ENCODE data around the gene CEACAM18. TPM values are rescaled to one million over a fixed set of nuclear protein-coding genes. Genes with fewer than 3 reads are reported as not detected.

CEACAM18 gene
- total and polyA plus RNA-seq, 9 donors: not detected

DNA sequence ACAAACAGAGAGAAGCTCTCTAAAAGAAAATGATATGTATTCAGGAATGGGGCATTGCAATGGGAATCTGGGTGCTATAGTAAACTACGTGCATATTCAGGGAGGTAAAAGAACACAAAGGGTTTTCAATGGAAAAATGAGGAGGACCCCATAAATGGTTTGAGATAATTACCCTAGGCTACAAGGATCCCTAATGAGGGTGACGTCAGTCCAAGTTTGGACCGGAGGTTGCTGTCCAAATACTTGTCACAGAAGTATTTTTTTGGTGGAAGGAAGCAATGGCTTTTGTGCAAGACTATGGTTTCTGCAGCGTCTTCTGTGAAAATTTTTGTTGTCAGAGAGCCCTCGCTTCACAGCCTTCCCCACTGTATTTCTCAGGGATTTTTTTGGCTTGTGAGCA is 995 bp upstream of the CEACAM18 start:
- no peak for DNase-seq
- Histone ChIP-seq H3K27ac (no peak overlapping the region), H3K4me1 (ENCODE audit: insufficient read depth) (no peaks in the 10 kb centered on the region), H3K9me3 (no peaks in the 10 kb centered on the region), H3K36me3 (no peaks in the 10 kb centered on the region), H3K4me3 (no peak overlapping the region), H3K27me3 (no peaks in the 10 kb centered on the region)
- 56 to 69% (median 64%) methylated on average over 5 of the region's 5 CpGs for WGBS, 3 donors
- TF ChIP-seq POLR2A (IDR thresholded peaks at IDR 0.05): no peak
- TF ChIP-seq EP300 (IDR thresholded peaks at IDR 0.05): no peak
- TF ChIP-seq, protein P1, sequence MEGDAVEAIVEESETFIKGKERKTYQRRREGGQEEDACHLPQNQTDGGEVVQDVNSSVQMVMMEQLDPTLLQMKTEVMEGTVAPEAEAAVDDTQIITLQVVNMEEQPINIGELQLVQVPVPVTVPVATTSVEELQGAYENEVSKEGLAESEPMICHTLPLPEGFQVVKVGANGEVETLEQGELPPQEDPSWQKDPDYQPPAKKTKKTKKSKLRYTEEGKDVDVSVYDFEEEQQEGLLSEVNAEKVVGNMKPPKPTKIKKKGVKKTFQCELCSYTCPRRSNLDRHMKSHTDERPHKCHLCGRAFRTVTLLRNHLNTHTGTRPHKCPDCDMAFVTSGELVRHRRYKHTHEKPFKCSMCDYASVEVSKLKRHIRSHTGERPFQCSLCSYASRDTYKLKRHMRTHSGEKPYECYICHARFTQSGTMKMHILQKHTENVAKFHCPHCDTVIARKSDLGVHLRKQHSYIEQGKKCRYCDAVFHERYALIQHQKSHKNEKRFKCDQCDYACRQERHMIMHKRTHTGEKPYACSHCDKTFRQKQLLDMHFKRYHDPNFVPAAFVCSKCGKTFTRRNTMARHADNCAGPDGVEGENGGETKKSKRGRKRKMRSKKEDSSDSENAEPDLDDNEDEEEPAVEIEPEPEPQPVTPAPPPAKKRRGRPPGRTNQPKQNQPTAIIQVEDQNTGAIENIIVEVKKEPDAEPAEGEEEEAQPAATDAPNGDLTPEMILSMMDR (IDR thresholded peaks at IDR 0.05): no peak
- intact Hi-C loops (cut with DNase I): loop anchor here in 2 of 4 donors (10.0 kb wide), 2 partner anchors 177 to 307 kb away; no protein-coding TSS in a partner anchor

DNA sequence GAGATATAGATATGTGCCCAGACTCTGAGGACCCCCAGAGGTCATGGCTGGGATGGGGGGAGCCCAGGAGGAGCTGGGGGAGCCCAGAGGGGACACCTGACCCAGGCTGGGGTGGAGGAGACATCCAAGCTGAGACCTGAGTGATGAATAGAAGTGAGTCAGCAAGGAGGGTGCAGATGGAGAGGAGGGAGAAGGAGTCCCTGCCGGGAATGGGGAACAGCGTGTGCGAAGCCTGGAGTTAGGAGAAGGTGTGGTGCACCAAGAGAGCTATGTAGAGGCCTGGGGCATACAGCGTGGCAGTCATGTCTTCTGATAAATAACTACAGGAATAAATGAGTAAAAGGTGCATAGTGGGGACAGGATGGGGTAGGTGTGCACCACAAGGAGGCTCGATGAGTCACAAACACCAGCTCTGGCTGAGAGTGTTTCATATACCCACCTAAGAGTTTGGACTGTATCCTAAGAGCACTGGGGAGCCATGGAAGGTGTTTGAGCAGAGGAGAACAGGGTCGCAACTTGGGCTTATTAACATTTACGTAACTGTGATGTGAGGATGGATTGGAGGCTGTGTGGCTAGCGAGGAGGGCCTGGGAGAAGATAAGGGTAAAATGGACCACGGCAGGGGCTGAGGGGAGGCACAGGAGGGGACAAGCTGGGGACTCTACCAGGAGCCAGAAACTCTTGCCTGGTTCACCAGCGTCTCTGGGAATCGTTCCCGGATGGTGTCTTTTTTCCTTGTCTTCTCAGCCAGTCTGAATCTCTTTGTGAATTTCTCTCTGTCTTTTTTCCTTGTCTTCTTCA is 1.4 kb downstream of the CEACAM18 start:
- no peak for DNase-seq
- H3K4me3 ChIP-seq: no peak overlapping the region
- WGBS, 3 donors: 78 to 83% (median 81%) methylated on average over 12 of the region's 12 CpGs
- H3K27me3 ChIP-seq: no peaks in the 10 kb centered on the region
- no peak overlapping the region for H3K27ac ChIP-seq
- TF ChIP-seq POLR2A (IDR thresholded peaks at IDR 0.05) (no peak), EP300 (IDR thresholded peaks at IDR 0.05) (no peak)
- TF ChIP-seq, protein P1 (IDR thresholded peaks at IDR 0.05): no peak
- no peaks in the 10 kb centered on the region for H3K4me1 ChIP-seq (ENCODE audit: insufficient read depth)
- no peaks in the 10 kb centered on the region for H3K36me3 ChIP-seq
- H3K9me3 ChIP-seq: no peaks in the 10 kb centered on the region
- intact Hi-C loops (cut with DNase I): loop anchor here in 2 of 4 donors (10.0 kb wide), 2 partner anchors 175 to 305 kb away; no protein-coding TSS in a partner anchor

DNA sequence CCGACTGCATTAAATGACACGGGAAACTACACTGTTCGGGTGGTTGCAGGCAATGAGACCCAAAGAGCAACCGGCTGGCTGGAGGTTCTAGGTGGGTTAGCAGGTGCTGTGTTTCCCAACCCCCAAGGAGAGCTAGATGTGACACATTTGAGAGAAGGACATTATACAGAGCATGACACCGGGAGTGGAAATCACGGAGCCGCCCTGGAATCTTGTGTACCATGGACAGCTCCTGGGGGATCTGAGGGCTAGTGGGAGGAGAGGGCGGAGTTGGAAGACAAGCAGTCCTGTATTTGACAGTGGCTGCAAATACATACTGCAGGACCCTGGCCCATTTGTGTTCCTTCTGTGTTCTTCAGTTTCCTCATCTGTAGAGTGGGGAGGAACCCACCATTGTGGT is 2.3 kb downstream of the CEACAM18 start:
- WGBS, 3 donors: 26 to 32% (median 30%) methylated on average over 8 of the region's 8 CpGs
- intact Hi-C loops (cut with DNase I): no loop called here

DNA sequence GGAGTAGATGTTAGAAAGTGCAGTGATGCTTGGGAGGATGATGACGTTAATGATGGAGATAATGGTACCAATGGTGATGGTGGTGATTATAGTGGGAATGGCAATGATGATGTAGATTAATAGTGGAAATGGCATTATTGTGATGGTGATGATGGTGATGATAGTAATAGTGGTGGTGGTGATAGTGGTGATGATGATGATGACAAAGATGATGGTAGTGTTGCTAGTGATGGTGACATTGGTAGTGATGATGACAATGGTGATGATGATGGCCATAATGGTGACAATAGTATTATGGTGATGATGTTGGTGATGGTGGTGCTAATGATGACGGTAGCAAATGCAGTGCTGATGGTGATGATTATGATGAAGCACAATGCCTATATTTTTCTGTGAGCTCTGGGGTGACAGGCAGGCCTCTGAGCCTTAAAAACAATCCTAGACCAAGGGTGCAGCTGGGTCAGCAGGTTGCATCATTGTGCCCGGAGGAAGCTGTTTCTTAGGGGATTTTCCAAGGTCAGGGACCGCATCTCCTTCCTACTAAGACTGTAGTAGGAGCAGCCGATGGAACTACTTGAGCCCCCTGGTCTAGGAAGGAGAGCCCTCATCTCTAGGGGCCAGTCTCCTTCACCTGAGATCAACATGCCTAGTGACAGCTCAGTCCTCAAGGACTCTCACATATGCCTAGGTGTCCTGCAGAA is 7.8 kb downstream of the CEACAM18 start:
- intact Hi-C loops (cut with DNase I): no loop called here
- Histone ChIP-seq H3K36me3 (no peaks in the 10 kb centered on the region), H3K4me3 (no peak overlapping the region), H3K4me1 (ENCODE audit: insufficient read depth) (no peaks in the 10 kb centered on the region), H3K27ac (no peak overlapping the region), H3K9me3 (no peaks in the 10 kb centered on the region), H3K27me3 (no peaks in the 10 kb centered on the region)
- TF ChIP-seq POLR2A (IDR thresholded peaks at IDR 0.05) (no peak), EP300 (IDR thresholded peaks at IDR 0.05) (no peak)
- TF ChIP-seq, protein P1 (IDR thresholded peaks at IDR 0.05): no peak
- no peak for DNase-seq
- 79 to 87% (median 81%) methylated on average over 5 of the region's 5 CpGs for WGBS, 3 donors

More for the DNA sequence above, 2.3 kb downstream of the CEACAM18 start:
- Histone ChIP-seq H3K36me3 (no peaks in the 10 kb centered on the region), H3K27ac (no peak overlapping the region), H3K4me1 (ENCODE audit: insufficient read depth) (no peaks in the 10 kb centered on the region), H3K27me3 (no peaks in the 10 kb centered on the region), H3K9me3 (no peaks in the 10 kb centered on the region), H3K4me3 (no peak overlapping the region)
- TF ChIP-seq POLR2A (IDR thresholded peaks at IDR 0.05) (no peak), EP300 (IDR thresholded peaks at IDR 0.05) (no peak)
- TF ChIP-seq, protein P1 (IDR thresholded peaks at IDR 0.05): no peak
- DNase-seq: no peak
